Caco-2 (cell line): ENCODE data around the gene CHCHD6. TPM values are rescaled to one million over a fixed set of nuclear protein-coding genes. Genes with fewer than 3 reads are reported as not detected.
A peak's percentile ranks its signal among the peaks of the same experiment; 100 is the strongest.

Source experiments
- BruUV-seq: library from RNA; stranded (reverse); fragments of 400-500 nt; replicated peaks from 2 replicates; lab custom pipeline; 2021; lab: Mats Ljungman, UMichigan
- CTCF ChIA-PET: fragments of 300-600 bp; sonication (Branson Sonifier 250); formaldehyde crosslinking; loops from one replicate; lab custom pipeline; 2022; ENCODE audit warnings: antibody characterized with exemption; lab: Charles Lee
- POLR2A ChIA-PET: fragments of 300-600 bp; sonication (Branson Sonifier 250); formaldehyde crosslinking; loops from one replicate; lab custom pipeline; 2022; ENCODE audit warnings: antibody characterized with exemption; lab: Charles Lee
- DNase-seq, 2 experiments: peaks; one replicate each; pipeline versions ENCODE4 v3.0.0 to v3.0.0-alpha.2; 2020 to 2022
- H3K27me3 ChIP-seq: replicated peaks from 2 replicates; pipeline ENCODE4 v1.6.0; 2011; ENCODE audit warnings: low read length; ENCODE audit not compliant: control insufficient read depth, insufficient read depth
- H3K36me3 ChIP-seq: 2 replicates; pipeline ENCODE4 v1.5.1; 2011; ENCODE audit warnings: low read length; ENCODE audit not compliant: control insufficient read depth, insufficient read depth
- H3K4me1 ChIP-seq: fragments of 250-450 bp; sonication (Bioruptor Pico); 2 replicates; pipeline ENCODE4 v1.5.1; 2020; ENCODE audit warnings: mild to moderate bottlenecking
- H3K4me3 ChIP-seq: 2 replicates; pipeline ENCODE4 v1.5.1; 2011; ENCODE audit warnings: low read depth, mild to moderate bottlenecking, control low read depth, low read length
- H3K9me3 ChIP-seq: fragments of 250-450 bp; sonication (Bioruptor Pico); 2 replicates; pipeline ENCODE4 v1.5.1; 2020; ENCODE audit warnings: mild to moderate bottlenecking, moderate library complexity
- H3K27ac Mint-ChIP-seq: one replicate; pipeline ENCODE4 v1.8.0; 2022; ENCODE audit warnings: mixed read lengths; ENCODE audit not compliant: unreplicated experiment
- H3K27me3 Mint-ChIP-seq: one replicate; pipeline ENCODE4 v1.8.0; 2022; ENCODE audit warnings: mixed read lengths; ENCODE audit not compliant: insufficient read depth, unreplicated experiment
- H3K36me3 Mint-ChIP-seq: one replicate; pipeline ENCODE4 v1.8.0; 2022; ENCODE audit warnings: mild to moderate bottlenecking, mixed read lengths; ENCODE audit not compliant: insufficient read depth, unreplicated experiment
- H3K4me1 Mint-ChIP-seq: one replicate; pipeline ENCODE4 v1.8.0; 2022; ENCODE audit warnings: low read depth, mixed read lengths; ENCODE audit not compliant: unreplicated experiment
- H3K4me3 Mint-ChIP-seq: one replicate; pipeline ENCODE4 v1.8.0; 2022; ENCODE audit warnings: mild to moderate bottlenecking, moderate library complexity, mixed read lengths; ENCODE audit not compliant: unreplicated experiment
- H3K9me3 Mint-ChIP-seq: one replicate; pipeline ENCODE4 v1.8.0; 2022; ENCODE audit warnings: mixed read lengths; ENCODE audit not compliant: unreplicated experiment
- intact Hi-C: fragments of 100-400 bp; cut with micrococcal nuclease; formaldehyde crosslinking; loops from one replicate; pipeline ENCODE4 v1.10.0; 2022; ENCODE audit not compliant: unreplicated experiment
- total RNA-seq: library from RNA; stranded (reverse); gene quantifications from 2 replicates; pipeline ENCODE4 v1.2.3, GENCODE V29; 2022
- TF ChIP-seq, protein P1 (sequence below), 2 experiments: fragments of 200-600 bp in 1 of 2; IDR thresholded peaks; 1 replicate in 1 of 2; 2 replicates in 1 of 2; pipeline versions ENCODE4 v1.5.1 to v1.8.0; 2011 to 2022; ENCODE audit warnings: antibody characterized with exemption in 1 of 2, control low read depth in 1 of 2, inconsistent platforms in 1 of 2, low read depth in 1 of 2, low read length in 1 of 2, mild to moderate bottlenecking in 1 of 2, moderate library complexity in 1 of 2; ENCODE audit not compliant: insufficient read depth in 1 of 2, severe bottlenecking in 1 of 2, unreplicated experiment in 1 of 2

Gene CHCHD6
- total RNA-seq, 1 experiment from 2014 or later = 49.5 TPM

DNA sequence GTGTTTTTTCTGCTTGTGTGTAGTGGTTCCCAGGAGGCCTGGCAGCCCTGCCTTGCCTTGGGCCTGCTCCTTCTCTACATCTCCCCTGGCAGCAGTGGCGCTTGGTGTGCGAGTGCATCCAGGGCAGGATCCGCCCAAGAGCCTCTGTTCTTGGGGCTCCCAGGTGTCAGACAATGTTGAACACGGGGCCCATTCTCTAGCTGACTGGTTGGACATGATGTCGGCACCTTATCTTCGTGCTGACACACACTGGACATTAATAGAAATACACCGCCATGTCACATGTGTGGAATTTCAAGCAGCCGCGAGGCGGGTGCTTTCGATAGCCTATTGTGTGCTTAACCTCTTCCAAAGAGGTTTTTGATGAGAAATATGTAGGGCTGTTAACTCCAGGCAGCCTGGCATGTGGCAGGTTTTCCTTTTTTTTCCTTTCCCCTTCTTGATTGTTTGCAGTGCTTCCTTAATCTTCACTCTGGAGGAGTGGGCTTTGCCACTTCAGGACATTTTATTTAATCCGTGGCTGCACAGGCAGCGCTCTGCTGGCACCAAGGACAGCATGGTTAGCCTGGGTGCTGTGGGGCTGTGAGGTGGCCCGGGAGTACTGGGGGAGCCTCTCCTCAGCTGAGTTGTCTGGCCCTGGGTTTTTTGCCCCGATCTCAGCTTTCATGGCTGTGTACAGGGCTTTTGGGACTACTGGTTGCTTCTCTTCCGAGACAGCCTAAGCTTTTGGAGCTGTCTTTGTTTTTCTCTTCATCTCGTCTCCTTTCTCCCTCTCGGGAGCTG is 42.5 kb downstream of the CHCHD6 start:
- peak overlapping the region; percentile 57 for H3K4me3 Mint-ChIP-seq
- TSS peak; percentile 25 for BruUV-seq
- H3K9me3 Mint-ChIP-seq = no peaks in the 10 kb centered on the region
- TF ChIP-seq, protein P1, sequence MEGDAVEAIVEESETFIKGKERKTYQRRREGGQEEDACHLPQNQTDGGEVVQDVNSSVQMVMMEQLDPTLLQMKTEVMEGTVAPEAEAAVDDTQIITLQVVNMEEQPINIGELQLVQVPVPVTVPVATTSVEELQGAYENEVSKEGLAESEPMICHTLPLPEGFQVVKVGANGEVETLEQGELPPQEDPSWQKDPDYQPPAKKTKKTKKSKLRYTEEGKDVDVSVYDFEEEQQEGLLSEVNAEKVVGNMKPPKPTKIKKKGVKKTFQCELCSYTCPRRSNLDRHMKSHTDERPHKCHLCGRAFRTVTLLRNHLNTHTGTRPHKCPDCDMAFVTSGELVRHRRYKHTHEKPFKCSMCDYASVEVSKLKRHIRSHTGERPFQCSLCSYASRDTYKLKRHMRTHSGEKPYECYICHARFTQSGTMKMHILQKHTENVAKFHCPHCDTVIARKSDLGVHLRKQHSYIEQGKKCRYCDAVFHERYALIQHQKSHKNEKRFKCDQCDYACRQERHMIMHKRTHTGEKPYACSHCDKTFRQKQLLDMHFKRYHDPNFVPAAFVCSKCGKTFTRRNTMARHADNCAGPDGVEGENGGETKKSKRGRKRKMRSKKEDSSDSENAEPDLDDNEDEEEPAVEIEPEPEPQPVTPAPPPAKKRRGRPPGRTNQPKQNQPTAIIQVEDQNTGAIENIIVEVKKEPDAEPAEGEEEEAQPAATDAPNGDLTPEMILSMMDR (IDR thresholded peaks at IDR 0.05; ENCODE audit: insufficient read depth in 1 of 2, low read depth in 1 of 2, low read length in 1 of 2, severe bottlenecking in 1 of 2, unreplicated experiment in 1 of 2) = peak; percentile 27 to 36
- ChIA-PET CTCF (interaction anchor here (0.6 to 1.6 kb wide), 5 partner anchors 55 to 810 kb away, joined by 3 to 4 read pairs (median 3); partner anchors contain the start of gene PLXNA1), POLR2A (no interaction called here)
- Histone ChIP-seq H3K4me1 (peaks cover 55% of the 10 kb centered on the region), H3K9me3 (no peaks in the 10 kb centered on the region), H3K36me3 (no peaks in the 10 kb centered on the region), H3K4me3 (peak overlapping the region; percentile 13; the same call in 1 of the 2 replicates), H3K27me3 (no peaks in the 10 kb centered on the region)
- H3K36me3 Mint-ChIP-seq = peaks cover 7% of the 10 kb centered on the region
- DNase-seq = peak; percentile 83 to 91
- H3K4me1 Mint-ChIP-seq = peaks cover 46% of the 10 kb centered on the region
- H3K27me3 Mint-ChIP-seq = no peaks in the 10 kb centered on the region
- peak overlapping the region; percentile 96 for H3K27ac Mint-ChIP-seq
- intact Hi-C loops = loop anchor here (1.0 kb wide), 2 partner anchors 42 to 67 kb away; partner anchors contain the start of gene CHCHD6

DNA sequence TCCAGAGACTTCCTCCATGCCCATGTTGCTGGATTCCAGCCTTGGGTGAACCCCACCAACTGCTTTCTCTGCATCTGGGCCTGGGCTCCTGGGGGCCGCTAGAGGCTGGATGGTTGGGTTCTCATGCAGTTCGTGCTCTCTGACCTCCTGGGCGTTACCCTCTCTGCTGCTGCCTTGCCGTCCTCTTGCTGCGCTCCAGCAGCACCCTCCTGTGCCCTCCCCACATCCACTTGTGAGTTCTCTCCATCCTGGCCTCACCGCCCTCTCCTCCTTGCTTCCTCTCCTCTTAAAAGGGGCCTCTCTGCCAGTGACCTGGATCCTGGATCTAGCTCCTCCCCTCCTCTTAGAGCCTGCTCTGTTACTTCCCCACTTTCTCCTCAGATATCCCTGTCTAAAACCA is 43.7 kb downstream of the CHCHD6 start:
- DNase-seq = no peak
- Histone ChIP-seq H3K9me3 (no peaks in the 10 kb centered on the region), H3K4me3 (no peak overlapping the region), H3K27me3 (no peaks in the 10 kb centered on the region), H3K36me3 (no peaks in the 10 kb centered on the region), H3K4me1 (peaks cover 67% of the 10 kb centered on the region)
- Mint-ChIP-seq H3K27ac (peak overlapping the region; percentile 96), H3K36me3 (peaks cover 16% of the 10 kb centered on the region), H3K4me1 (peaks cover 55% of the 10 kb centered on the region), H3K27me3 (no peaks in the 10 kb centered on the region), H3K4me3 (peak overlapping the region; percentile 40), H3K9me3 (no peaks in the 10 kb centered on the region)
- no TSS peak for BruUV-seq
- TF ChIP-seq, protein P1 (IDR thresholded peaks at IDR 0.05; ENCODE audit: insufficient read depth in 1 of 2, low read depth in 1 of 2, low read length in 1 of 2, severe bottlenecking in 1 of 2, unreplicated experiment in 1 of 2) = no peak
- intact Hi-C loops = no loop called here
- ChIA-PET POLR2A (no interaction called here), CTCF (interaction anchor here (1.3 to 1.4 kb wide), 2 partner anchors 213 to 235 kb away, joined by 3 to 6 read pairs; partner anchors contain the start of gene PLXNA1)

DNA sequence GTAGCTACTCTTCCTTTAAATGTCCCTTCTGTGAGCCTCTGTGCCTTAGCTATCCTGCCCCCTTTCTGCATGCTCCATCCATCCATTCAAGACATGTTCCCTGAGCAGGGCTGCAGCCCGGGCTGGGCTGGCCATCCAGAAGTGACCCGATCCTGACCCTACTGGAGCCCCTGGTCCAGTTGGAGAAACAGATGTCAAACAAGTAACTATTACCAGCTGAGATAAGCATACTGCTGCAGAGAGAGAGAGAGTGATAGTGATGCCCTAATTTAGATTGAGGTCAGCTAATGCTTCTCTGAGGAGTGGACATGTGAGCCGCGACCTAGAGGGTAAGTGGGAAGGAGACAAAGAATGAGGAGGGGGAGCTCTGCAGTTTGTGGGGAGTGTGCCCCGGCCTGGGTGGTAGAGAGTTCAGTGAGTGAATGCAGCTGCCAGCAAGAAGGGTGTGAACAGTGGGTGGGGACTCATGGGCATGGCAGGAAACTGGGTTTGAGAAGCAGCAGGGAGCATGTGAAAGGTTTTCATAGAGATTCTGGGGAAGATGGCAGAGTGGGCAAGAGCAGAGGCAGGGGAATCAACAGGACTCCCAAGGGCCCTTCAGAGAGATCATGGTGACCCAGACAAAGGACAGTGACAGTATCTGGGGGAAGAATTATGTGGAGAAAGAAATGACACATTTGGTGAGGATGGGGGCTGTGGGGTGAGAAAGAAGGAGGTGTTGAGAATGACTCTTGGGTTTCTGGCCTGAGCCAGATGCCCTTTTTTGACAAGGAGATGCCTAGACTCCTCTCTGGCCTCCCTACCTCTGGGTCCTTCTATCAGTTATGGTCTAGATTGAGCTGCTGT is 44.9 kb downstream of the CHCHD6 start:
- ChIA-PET POLR2A (no interaction called here), CTCF (no interaction called here)

More for the DNA sequence above, 44.9 kb downstream of the CHCHD6 start:
- no peak for DNase-seq
- Mint-ChIP-seq H3K4me1 (peaks cover 67% of the 10 kb centered on the region), H3K36me3 (peaks cover 18% of the 10 kb centered on the region), H3K9me3 (no peaks in the 10 kb centered on the region), H3K4me3 (no peak overlapping the region), H3K27me3 (no peaks in the 10 kb centered on the region), H3K27ac (peak overlapping the region; percentile 96)
- Histone ChIP-seq H3K9me3 (no peaks in the 10 kb centered on the region), H3K4me3 (no peak overlapping the region), H3K4me1 (peaks cover 78% of the 10 kb centered on the region), H3K36me3 (no peaks in the 10 kb centered on the region), H3K27me3 (no peaks in the 10 kb centered on the region)
- intact Hi-C loops = no loop called here
- TF ChIP-seq, protein P1 (IDR thresholded peaks at IDR 0.05; ENCODE audit: insufficient read depth in 1 of 2, low read depth in 1 of 2, low read length in 1 of 2, severe bottlenecking in 1 of 2, unreplicated experiment in 1 of 2) = no peak
- BruUV-seq = no TSS peak
